GM04504 (cell line): ENCODE measurements around the gene ADAMTS3.
"Not testable (repeated sequence)": the region's sequence is repeated elsewhere in the genome, so short reads cannot be mapped to it uniquely, and the experiment has no call there.

Experiments
- DNase-seq: peaks from one replicate; pipeline ENCODE4 v3.0.0-alpha.2; 2012; ENCODE audit warnings: low read depth

The ADAMTS3 gene

DNA sequence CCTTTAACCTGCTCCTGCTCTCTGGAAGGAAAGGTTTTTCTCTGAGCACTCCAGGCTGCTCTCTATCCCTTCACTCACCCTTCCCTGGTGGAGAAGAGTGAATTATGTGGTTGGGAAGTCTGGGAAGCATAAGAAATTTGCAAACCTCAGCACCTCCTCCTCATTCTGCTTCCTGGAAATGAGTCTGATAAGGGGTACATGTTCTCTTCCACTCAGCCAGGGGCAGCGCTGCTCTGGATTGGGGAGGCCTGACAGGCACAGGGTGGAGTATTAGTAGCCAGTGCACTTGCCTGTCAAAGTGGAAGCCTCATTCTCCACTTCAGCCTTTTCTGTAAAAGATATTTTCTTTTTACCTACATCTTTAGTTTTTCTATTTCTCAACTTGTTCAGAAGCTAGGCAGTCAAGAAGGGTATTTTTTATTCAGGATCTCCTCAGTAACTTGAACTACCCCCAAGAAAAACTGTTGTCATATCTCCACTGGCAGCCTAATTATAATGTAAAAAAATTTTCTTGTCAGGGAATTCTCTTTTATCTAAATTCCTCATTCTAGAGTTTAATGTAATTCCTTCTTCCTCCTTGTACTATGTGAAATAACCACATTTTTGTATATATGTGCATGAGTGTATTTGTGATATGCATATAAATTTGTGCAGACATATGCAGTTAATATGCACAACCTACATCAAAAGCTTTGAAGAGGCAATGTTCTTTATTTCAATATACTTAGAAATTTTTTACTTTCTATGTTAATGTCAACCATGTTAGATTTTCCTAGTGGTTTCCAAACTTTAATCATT lies 15.3 kb downstream of the ADAMTS3 start:
- DNase-seq = no peak

DNA sequence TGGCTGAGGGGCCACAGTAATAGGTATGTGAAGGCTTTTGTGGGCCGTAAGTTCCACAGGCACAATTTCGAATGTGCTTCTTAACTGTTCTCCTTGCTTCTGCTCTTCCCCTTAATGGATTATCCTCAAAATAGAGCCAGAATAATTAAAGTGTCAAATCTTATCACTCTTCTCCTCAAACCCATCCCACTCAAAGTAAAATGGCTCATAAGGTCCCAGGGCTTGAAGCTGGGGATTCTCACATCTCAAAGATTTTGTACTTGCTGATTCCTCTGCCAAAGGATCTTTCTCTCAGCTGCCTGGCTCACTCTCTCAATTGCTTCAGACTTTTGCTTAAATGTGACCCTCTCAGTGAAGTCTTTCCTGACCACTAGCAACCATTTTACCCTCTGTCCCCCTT lies 16.6 kb downstream of the ADAMTS3 start:
- no peak for DNase-seq

DNA sequence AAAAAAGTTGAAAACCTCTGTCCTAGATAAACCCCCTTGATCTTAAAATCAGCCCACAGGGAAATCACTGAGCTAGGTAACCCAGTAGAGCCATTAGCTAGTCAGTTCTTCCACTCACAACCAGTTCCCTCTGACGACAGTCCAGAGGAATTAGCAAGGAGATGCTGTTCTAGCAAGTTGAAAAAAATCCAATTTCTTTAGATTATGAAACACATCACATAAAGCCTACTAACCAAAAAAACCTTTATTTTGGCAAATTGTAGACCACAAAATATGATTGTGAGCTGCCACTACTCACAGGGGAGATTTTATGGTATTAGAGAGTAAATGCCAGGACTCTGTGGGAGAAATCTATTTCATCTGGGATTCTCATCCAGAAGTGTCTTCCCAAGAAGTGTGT lies 22.6 kb downstream of the ADAMTS3 start:
- DNase-seq = no peak

DNA sequence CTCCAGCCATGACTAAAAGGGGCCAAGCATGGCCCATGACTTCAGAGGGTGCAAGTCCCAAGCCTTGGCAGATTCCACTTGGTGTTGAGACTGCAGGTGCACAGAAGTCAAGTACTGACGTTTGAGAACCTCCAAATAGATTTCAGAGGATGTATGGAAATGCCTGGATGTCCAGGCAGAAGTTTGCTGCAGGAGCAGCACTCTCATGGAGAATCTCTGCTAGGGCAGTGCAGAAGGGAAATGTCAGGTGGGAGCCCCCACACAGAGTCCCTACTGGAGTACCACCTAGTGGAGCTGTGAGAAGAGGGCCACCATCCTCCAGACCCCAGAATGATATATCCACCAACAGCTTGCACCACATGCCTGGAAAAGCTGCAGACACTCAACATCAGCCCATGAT lies 28.3 kb downstream of the ADAMTS3 start:
- DNase-seq = not testable (repeated sequence)

DNA sequence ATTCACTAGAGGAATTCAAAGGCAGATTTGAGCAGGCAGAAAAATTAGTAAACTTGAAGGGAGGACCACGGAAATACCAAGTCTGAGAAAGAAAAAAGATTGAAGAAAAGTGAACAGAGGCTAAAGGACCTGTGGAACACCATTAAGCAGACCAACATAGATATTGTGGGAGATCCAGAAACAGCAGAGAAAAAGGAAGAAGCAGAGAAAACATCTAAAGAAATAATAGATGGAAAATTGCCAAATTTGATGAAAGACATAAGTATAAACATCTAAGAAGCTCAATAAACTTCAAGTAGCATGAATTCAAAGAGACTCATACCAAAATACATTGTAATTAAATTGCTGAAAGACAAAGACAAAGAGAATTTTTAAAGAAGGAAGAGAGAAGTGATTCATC lies 31.0 kb downstream of the ADAMTS3 start:
- DNase-seq = no peak

DNA sequence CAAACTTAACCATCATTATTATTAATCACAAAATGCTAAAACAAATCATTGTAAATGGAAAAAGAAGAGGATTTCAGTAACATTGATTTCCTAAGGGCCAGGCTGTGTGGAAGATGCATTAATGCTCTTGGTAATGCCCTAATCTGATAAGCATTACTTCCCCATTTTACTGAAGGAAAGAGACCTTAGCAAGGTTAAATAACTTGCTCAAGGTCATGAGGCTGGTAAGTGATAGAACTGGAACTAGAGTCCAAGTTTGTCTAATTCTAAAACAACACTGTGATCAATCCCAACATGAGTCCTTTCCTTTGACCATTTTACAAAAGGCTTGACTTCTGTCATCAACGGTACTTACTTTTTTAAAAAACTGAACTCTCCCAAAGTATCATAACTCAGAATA lies 32.6 kb downstream of the ADAMTS3 start:
- DNase-seq = no peak

DNA sequence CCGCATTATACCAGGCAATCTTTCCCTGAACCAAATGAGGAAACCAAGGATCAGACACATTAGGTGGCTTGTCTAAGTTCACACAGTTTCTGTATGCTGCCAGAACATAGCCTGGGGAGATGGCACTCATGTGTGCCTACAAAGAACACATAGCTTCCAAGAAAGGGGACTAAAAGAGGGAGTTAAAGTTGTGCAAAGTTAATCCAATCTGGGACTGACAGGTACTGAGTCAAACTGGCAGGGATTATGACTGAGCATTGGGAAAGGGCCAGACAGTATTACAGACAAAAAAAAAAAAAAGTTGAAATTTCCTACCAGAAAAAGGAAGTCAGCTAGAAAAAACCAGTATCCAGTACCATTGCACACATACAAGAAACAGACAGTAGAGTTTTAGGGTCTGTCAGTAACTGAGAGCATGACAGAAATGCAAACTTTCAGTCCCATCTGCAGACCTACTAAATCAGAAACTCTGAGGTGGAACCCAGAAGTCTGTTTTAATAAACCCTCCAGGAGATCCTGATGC lies 37.2 kb downstream of the ADAMTS3 start:
- DNase-seq = no peak

DNA sequence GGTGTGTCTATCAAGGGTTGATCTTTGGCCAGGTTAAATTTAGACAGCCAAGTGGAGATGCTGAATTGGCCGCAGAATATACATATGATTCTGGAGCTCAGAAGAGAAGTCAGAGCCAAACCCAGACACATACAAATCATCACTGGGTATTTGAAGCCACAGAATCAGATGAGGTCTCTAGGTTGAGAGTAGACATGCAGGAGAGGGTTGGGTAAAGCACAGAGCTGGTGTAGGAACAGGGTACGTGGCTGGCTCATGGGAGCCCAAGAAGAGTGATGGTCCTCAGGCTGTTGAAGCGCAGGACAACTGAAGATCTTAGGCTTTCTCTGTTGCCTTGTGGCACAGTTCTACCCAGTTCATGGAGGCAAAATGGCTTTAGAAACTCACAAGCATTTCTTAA lies 37.7 kb downstream of the ADAMTS3 start:
- no peak for DNase-seq

DNA sequence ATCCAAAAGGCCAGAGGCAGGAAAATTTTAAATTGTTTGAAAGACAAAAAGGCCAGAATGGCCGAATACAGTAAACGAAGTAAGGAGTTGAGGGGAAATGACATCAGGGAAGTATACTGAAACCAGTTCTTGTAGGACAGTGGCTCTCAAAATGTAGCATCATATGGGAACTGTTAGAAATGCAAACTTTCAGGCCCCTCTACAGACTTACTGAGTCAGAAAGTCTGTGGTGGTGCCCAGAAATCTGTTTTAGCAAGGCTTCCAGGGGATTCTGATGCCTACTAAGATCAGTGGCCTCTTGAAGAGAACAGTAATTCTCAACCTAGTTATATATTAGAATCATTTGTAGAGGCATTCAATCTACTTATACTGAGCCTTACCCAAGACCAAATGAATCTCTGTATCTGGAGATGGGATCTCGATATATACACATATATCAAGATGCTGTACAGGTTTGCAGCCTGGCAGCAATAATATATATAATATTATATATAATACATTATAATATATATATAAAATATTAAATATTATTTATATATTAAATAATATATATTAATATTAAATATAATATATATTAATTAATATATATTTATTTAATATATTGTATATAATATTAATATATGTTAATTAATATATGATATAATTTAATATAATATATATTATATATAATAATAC lies 39.7 kb downstream of the ADAMTS3 start:
- no peak for DNase-seq

DNA sequence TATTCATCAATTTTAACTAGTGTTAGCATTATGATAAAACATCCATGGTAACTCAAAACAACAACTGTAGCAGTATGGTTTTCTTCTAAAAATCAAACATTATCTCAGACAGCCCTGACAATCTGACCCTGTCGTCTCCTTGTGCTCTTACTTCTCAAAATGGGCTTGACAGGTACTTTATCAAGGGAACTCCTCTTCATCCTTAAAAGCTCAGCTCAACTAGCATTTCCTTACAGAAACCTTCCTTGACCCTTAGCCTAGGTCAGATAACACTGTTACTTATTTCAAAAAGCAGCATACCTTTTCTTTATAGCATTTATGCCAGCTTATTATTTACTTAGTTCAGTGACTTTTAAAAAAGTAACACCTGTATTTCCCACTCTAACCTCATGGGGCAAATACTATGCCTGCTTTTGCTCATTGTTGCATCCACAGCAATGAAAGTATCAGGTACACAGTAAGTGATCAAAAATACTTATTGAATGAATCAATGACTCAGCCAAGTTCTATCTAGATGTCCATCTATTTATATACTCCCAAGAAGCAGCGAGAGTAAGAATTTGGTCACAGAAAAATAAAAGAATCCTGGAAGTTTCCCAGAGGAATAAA lies 41.9 kb downstream of the ADAMTS3 start:
- no peak for DNase-seq

DNA sequence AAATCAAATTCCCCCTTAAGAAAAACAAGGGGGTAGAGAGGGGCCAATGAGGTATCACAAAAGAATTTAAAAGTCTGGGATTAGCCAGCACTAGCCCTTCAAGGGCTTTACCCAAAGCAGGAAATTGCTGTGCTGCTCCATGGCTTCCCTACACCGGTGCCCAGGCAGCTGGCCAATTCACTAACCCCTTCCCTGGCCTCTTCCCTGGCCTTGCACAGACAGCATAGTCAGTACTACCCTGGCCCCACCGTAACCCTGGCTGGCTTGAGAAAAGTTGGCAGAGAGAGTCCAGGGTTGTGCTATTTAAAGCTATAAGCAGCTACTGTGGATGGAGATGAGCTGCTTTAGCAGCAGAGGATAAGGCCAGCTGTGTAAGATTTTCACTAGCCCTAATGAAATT lies 43.1 kb downstream of the ADAMTS3 start:
- DNase-seq = no peak

DNA sequence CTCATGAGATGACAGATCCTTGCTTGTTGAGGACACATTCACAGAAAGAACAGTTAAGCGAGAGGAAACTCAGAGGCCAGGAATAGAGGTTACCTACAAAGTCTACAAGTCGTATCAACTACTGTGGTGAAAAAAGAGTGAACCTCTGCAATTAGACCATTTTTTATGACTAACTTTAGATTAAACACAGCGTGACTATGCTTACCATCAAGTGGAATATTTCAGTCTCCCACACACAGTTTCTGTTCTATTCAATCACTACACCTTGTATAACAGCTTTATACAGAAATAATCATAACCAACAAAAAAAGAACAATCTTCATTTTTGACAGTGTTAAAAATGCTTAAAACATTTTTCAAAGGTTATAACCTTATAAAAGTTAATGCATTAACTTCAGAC lies 46.6 kb downstream of the ADAMTS3 start:
- no peak for DNase-seq

DNA sequence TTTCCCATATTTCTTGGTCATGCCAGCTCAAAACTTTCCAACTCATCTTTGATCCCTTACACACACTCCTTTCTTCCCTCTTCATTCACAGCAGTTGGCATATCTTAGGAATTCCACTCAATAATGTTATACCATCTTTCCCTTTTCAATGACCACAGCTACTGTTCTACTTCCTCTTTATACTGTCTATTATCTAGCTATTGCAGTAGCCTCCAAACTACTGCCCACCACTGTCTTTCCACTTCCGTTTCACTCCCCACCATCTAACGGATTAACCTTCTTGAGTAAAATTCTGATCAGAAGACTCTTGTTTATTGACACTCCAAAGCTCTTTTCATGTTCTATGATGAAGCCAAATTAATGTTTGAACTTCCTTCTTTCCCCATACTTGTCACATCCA lies 55.8 kb downstream of the ADAMTS3 start:
- no peak for DNase-seq

DNA sequence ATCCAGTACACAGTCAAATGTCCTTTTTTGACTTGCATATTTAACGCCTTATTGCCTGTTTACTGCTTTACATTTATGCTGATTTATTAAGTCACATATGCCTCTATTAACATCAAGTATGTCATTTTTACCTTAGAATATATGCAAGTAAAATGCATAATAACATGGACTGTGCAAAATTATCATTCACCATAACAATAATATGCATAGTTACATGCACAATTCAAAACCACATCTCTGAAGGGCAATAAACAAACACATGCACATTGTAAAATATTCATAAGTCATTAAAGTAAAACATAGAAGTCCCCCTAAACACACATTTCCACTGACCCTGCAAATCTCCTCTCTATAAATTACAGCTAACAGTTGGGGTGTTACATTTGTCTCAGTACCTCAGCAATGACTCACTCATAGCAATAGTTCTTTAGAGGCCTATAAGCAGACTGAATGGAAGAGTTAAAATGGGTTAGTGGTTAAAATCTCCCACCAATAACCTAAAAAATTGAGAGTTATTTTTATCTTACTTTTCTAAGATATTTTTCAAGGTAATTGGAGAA lies 61.1 kb downstream of the ADAMTS3 start:
- no peak for DNase-seq

DNA sequence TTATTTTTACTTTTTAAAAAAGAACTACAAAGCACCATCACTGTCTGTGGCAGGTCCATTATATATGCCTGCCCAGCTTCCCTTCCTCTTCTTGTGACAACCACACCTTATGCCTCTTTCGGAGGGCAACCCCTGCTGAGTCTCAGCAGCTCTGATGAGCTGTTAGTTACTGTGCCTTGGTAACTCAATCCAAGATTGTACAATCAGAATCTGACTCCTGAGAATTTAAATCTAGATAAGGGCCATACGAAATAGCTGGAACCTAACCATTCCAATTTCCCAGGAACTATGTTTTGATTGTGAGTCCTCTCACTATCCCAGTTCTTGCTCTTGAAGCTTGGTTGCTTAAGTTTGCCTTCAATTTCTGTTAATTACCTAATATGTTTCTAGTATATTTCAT lies 61.9 kb downstream of the ADAMTS3 start:
- no peak for DNase-seq

DNA sequence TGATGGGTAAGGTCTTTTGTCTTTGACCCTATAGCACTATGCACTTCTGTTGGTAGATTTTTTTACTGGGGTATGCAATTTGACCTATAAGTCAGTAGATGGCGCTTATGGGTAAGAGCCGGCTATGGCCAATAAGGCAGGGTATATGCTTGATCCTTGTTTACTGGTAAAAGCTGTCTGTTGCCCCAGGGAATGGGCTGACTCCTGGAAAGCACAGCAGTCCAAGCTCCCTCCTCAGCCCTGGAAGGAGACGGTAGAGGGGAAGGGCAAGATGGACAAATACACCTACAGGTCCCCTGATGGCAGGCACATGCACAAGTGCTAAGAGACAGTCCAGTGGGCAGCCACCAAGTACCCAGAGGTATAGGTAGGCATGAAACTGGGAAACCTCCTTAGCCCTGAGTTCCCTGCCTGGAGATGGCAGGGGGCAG lies 63.7 kb downstream of the ADAMTS3 start:
- no peak for DNase-seq

DNA sequence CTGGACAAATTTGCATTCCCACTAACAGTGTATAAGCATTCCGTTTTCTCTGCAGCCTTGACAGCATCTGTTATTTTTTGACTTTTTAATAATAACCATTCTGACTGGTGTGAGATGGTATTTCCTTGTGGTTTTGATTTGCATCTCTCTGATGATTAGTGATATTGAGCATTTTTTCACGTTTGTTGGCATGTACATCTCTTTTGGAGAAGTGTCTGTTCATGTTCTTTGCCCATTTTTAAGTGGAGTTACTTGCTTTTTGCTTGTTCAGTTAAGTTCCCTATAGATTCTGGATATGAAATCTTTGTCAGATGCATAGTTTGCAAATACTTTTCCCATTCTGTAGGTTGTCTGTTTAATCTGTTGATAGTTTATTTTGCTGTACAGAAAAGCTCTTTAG lies 68.8 kb downstream of the ADAMTS3 start:
- no peak for DNase-seq

DNA sequence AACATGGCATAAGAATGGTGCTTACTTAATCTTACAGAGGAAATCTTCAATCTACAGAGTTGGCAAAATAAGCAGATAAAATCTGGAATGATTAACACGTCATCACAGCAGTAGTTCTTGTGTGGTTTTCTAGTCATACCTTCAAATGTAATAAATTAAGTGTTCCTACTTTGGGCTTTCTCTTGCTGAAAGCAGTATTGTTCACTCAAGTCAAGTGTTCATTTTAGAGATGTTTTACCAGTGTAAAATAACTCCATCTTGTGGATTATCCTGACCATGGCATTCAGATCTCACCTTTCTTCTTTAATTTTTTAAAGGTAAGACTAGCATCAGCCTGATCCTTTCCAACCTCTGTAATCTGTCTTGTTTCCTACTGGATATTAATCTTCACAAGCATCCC lies 72.9 kb downstream of the ADAMTS3 start:
- DNase-seq = no peak

DNA sequence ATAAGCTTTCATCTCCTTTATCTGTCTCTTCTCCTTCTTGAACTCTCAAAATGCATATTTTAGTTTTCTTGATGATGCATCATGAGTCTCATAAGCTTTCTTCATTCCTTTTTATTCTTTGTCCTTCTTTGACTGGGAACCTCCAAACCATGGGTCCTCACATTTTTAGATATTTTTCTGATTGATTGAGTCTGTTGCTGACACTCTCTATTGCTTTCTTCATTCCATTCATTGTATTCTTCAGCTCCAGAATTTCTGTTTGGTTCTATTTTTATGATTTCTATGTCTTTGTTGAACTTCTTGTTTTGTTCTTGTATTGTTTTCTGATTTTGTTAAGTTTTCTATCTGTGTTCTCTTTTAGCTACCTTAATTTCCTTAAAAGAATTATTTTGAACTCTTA lies 74.9 kb downstream of the ADAMTS3 start:
- no peak for DNase-seq

DNA sequence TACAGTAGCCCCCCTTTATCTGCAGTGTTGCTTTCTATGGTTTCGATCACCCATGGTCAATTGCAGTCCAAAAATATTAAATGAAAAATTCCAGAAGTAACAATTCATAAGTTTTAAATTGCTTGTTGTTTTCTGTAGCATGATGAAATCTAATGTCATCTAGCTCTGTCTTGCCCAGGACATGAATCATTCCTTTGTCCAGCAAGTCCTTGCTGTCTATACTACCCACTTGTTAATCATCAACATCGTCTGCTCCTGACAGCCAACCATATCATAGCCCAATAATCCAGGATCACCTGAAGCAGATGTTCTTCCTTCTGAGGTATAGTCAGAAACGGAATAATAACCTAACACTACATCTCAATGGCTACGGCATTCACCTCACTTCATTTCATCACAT lies 79.8 kb downstream of the ADAMTS3 start:
- no peak for DNase-seq

DNA sequence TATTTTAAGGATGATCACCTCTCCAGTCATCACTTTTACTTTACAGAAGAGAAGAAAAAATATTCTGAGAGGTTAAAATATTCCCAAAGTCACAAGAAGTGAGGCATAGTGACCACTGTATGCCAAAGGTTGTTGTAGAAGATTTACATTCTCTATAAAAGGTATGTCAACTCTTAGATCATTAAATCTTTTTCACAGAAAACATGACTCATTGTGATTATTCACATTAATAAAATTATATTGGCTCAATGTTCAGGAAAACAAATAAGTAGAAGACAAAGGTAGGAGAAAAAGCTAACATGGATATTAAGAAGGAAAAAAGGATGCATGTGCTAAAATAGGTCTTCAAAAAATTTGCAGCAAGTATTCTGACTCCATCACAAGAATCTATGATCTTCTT lies 82.0 kb downstream of the ADAMTS3 start:
- DNase-seq = no peak

DNA sequence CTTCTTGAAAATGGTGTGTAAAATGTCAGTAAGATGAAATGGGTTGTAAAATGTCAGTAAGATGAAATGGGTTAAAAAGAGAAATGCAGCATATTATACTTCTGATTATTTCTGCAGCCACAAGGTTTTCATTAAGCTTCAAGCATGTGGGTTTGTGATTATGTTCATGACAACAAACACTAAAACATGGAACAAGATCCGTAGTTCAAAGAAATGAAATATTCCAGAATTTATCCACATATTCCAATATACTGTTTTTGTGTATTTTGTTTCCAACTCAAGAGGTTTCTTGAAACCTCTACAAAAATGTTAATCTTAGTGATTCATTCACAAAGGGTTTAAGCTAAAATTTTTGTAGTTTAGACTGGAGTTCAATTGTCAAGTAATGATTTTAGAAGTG lies 84.0 kb downstream of the ADAMTS3 start:
- no peak for DNase-seq

DNA sequence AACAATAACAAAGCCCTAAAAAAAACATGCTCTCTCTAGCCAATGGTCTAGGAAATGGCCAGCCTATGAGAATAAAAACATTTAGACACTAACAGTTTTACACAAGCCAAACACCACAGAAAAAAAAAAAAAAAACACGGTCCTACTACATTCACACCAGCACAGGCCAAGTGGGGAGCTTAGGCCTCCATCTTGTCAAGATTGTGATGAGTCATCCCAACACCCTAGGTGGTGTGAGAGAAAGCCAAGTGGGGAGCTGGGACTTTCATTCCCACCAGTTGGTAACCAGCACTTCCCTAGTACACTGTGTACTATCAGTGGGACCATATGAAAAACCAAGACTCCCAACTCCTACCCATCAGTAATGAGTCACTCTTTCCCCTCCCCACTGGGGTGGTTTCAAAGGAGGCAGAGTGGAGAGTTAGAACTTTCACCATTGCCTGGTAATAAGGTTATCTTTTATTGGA lies 95.6 kb downstream of the ADAMTS3 start:
- no peak for DNase-seq
